ENCODE measurements around the gene SERPINA5. TPM values are rescaled to one million over a fixed set of nuclear protein-coding genes. Genes with fewer than 3 reads are reported as not detected.

SERPINA5 gene
- total RNA-seq, 1 experiment from 2014 or later, result 3.0 TPM

DNA sequence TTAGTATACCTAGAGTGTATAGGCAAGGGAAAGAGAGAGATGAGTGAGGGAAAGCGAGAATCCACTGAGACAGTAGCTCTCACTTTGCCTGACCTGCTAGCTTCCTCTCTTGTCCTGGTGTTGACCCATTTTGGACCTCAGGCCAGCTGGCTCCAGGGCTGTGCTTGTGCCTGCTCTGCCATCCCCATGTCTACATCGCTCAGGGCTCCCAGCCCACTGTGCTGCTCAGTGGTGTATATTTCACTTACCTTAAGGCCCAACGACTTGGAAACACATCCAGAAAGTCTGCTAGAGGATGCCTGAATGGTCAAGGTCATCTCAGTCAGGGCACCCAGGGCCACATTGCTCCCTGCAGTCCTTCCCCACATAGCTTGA lies 20.9 kb upstream of the SERPINA5 start (continued):
- TF ChIP-seq, protein P1, sequence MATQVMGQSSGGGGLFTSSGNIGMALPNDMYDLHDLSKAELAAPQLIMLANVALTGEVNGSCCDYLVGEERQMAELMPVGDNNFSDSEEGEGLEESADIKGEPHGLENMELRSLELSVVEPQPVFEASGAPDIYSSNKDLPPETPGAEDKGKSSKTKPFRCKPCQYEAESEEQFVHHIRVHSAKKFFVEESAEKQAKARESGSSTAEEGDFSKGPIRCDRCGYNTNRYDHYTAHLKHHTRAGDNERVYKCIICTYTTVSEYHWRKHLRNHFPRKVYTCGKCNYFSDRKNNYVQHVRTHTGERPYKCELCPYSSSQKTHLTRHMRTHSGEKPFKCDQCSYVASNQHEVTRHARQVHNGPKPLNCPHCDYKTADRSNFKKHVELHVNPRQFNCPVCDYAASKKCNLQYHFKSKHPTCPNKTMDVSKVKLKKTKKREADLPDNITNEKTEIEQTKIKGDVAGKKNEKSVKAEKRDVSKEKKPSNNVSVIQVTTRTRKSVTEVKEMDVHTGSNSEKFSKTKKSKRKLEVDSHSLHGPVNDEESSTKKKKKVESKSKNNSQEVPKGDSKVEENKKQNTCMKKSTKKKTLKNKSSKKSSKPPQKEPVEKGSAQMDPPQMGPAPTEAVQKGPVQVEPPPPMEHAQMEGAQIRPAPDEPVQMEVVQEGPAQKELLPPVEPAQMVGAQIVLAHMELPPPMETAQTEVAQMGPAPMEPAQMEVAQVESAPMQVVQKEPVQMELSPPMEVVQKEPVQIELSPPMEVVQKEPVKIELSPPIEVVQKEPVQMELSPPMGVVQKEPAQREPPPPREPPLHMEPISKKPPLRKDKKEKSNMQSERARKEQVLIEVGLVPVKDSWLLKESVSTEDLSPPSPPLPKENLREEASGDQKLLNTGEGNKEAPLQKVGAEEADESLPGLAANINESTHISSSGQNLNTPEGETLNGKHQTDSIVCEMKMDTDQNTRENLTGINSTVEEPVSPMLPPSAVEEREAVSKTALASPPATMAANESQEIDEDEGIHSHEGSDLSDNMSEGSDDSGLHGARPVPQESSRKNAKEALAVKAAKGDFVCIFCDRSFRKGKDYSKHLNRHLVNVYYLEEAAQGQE (IDR thresholded peaks at IDR 0.05; ENCODE audit: low read depth), result no peak
- no peak for TF ChIP-seq SP1 (IDR thresholded peaks at IDR 0.05; ENCODE audit: low read depth)

- Histone ChIP-seq H3K4me3 (replicated peaks in 1 of 2; ENCODE audit: low read depth in 1 of 2, low read length in 2 of 2) (no peak within 1 kb of the TSS), H3K9me3 (ENCODE audit: control insufficient read depth in 1 of 2, insufficient read depth in 1 of 2, low read depth in 1 of 2, low read length in 2 of 2) (no peaks in the 10 kb centered on the region), H3K4me1 (ENCODE audit: control insufficient read depth in 1 of 2, insufficient read depth in 2 of 2, low read length in 2 of 2) (no peaks in the 10 kb centered on the region), H3K9me2 (ENCODE audit: insufficient read depth) (no peaks in the 10 kb centered on the region), H2AFZ (ENCODE audit: low read depth, low read length, poor library complexity, severe bottlenecking) (no peak within 1 kb of the TSS), H3K27ac (ENCODE audit: low read depth, low read length) (no peak within 1 kb of the TSS), H3K36me3 (ENCODE audit: control insufficient read depth in 1 of 2, insufficient read depth in 2 of 2, low read length in 2 of 2) (no peaks in the 10 kb centered on the region), H3K27me3 (ENCODE audit: insufficient read depth, low read length) (no peaks in the 10 kb centered on the region), H3K79me2 (ENCODE audit: insufficient read depth, low read length) (no peaks in the 10 kb centered on the region), H3K4me2 (ENCODE audit: low read length) (no peak within 1 kb of the TSS), H3K9ac (ENCODE audit: low read length) (no peak within 1 kb of the TSS), H4K20me1 (ENCODE audit: insufficient read depth) (no peaks in the 10 kb centered on the region)
- ChIA-PET POLR2A (interaction anchor here (1.2 kb wide), 1 partner anchor 38 kb away, joined by 3 read pairs; no protein-coding TSS in a partner anchor), RAD21 (ENCODE audit: low non-redundant PET in 1 of 2, low total read pairs in 2 of 2, uncharacterized antibody in 2 of 2, unreplicated experiment in 2 of 2) (no interaction called here), CTCF (interaction anchor here (0.6 to 1.1 kb wide), 2 partner anchors 11 to 12 kb away, joined by 3 to 6 read pairs; no protein-coding TSS in a partner anchor)
- no TSS peak for BruUV-seq (replicated peaks)
- ATAC-seq (no peak), DNase-seq (ENCODE audit: low read depth, low spot score) (no peak)
- TF ChIP-seq SRF (IDR thresholded peaks at IDR 0.05; ENCODE audit: low read depth), result no peak
- TF ChIP-seq CBX3 (IDR thresholded peaks at IDR 0.05; ENCODE audit: low read depth), result no peak
- TF ChIP-seq, protein P2, sequence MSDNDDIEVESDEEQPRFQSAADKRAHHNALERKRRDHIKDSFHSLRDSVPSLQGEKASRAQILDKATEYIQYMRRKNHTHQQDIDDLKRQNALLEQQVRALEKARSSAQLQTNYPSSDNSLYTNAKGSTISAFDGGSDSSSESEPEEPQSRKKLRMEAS (IDR thresholded peaks at IDR 0.05), result no peak
- TF ChIP-seq TCF7L2 (IDR thresholded peaks at IDR 0.05; ENCODE audit: borderline replicate concordance, extremely low read depth, insufficient read depth, insufficient read length), result no peak
- intact Hi-C loops (cut with micrococcal nuclease), result no loop called here
Measured at GRCh38 chr14:94560751-94561655, 20.2 kb upstream of the SERPINA5 start, which contains the start of gene SERPINA4. SERPINA4 (plus strand) TSS chr14:94561442; CDS start chr14:94563483, 2,041 bp downstream.
